Muscle of back (tissue), 13 donors: ENCODE results near the gene CNOT3. TPM values are rescaled to one million over a fixed set of nuclear protein-coding genes. Genes with fewer than 3 reads are reported as not detected.
"Not testable (repeated sequence)": the region's sequence is repeated elsewhere in the genome, so short reads cannot be mapped to it uniquely, and the experiment has no call there.

ENCODE experiments used
- DNase-seq, 3 donors: peaks; one replicate each; pipeline versions ENCODE4 v3.0.0 to v3.0.0-alpha.2; 2013
- long read RNA-seq, 9 donors: transcript quantifications; one replicate each; lab custom pipeline, GENCODE V29; 2026
- polyA plus RNA-seq, 10 donors: library from polyadenylated mRNA; unstranded; fragments of 120-200 nt; gene quantifications; one replicate each; pipeline ENCODE4 v1.2.1, GENCODE V29; 2013; ENCODE audit not compliant: insufficient read length in 10 of 10

CNOT3 gene
- 10 to 100 TPM; 30.0 to 46.6 (median 35.3) TPM for polyA plus RNA-seq
- long read RNA-seq, donor 1, full-length matches to known transcripts: 1 of 24 reads
- long read RNA-seq, donor 1, partial matches to known transcripts: 12 of 24 reads
- long read RNA-seq, donor 1, other reads (novel, unspliced or antisense): 11 of 24 reads
- long read RNA-seq, donor 2, partial matches to known transcripts: 0 of 1 reads
- long read RNA-seq, donor 2, other reads (novel, unspliced or antisense): 0 of 1 reads
- long read RNA-seq, donor 3: 0 reads
- long read RNA-seq, donor 4: 0 reads
- long read RNA-seq, donor 5, partial matches to known transcripts: 5 of 5 reads
- long read RNA-seq, donor 5, other reads (novel, unspliced or antisense): 0 of 5 reads
- long read RNA-seq, donor 6, partial matches to known transcripts: 5 of 5 reads
- long read RNA-seq, donor 6, other reads (novel, unspliced or antisense): 0 of 5 reads
- long read RNA-seq, donor 7, full-length matches to known transcripts: 5 of 5 reads
- long read RNA-seq, donor 7, partial matches to known transcripts: 0 of 5 reads
- long read RNA-seq, donor 7, other reads (novel, unspliced or antisense): 0 of 5 reads
- long read RNA-seq, donor 8, partial matches to known transcripts: 0 of 1 reads
- long read RNA-seq, donor 8, other reads (novel, unspliced or antisense): 0 of 1 reads
- long read RNA-seq, donor 9: 0 reads

DNA sequence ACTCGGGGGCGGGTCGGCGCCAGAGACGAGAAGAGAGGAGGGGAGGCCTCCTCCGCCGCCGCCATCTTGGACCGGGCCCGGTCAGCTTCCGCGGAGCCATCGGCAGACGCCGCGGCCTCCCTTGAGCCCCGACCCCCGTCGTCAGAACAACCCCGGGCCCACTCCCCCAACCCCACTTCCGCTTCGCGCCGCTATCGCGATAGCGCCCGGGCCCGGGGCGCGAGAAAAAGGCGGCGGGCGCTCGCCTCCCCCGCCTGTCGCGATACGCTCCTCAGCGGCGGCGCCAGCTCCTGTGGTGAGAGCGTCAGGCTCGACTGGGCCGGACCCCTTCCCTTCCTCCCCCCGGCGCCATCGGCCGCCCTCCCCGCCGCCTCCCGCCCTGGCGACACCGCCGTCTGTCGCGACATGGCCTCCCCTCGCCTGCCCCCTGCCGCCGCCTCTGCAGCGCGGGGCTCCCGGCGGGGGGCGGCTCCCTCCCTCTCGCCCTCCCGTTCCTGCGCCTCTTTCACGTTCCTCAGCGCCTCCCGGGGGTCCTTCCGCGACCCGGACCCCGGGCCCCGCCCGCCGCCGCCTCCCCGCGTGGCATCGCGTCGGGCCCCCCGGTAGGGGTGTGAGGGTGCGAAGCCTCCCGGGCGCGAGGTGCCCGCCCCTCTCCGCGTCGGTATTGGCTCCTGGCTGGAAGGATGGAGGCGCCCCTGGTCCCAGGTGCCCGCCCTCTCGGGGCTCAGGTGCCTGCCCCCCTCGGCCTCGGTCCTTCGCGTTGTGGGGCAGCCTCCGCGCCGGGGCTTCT is at the start of gene CNOT3:
Gene CNOT3, plus strand, starts transcription at position 64 of the 790 bp plus-strand sequence. CDS start 5,217 bp downstream, outside the sequence.
- peak in 1 of 3 donors; percentile 39 for DNase-seq

DNA sequence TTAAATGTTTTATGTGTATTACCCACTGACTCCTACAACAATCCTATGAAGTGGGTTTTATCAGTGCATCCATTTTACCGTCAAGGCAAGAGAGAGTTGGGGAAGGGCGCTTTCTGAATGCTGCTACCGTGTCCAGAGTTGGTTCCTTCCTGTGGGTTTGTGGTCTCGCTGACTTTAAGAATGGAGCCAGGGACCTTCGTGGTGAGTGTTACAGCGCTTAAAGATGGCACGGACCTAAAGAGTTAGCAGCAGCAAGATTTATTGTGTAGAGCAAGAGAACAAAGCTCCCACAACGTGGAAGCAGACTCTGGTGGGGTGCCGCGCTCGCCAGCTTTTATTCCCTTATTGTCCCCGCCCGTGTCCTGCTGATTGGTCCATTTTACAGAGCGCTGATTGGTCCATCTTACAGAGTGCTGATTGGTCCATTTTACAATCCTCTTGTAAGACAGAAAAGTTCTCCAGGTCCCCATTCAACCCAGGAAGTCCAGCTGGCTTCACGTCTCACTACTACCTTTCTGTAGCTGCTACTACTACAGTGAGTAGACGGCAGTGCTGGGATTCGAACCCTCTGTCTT is 43.0 kb upstream of the CNOT3 start:
- no peak for DNase-seq

DNA sequence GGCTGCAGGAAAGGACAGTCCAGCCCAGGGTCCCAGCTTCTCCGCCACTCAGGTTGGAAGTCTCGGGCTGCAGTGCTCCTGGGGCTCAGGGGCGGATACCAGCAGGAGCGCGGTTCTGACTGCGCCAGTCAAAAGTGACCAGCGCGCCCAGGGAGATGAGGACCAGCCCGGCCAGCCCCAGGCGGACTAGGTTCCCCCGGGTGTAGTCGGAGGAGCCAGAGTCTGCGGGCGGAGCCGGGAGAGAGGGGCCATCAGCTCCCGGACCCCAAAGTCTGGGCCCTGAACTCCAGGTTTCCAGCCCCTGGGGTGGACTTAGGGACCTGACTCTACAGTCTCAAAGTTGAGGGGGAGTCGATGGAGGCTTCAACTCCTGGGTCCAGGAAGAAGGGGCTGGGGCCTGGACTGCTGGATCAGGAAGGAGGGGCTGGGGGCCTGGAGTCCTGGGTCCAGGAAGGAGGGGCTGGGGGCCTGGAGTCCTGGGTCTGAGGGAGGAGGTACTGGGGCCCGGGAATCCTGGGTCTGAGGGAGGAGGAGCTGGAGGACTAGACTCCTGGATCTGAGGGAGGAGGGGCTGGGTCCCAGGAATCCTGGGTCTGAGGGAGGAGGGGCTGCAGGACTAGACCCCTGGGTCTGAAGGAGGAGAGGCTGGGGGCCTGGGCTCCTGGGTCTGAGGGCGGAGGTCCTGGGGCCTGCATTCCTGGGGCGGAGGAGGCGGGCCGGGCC is 42.3 kb upstream of the CNOT3 start:
- no peak for DNase-seq

DNA sequence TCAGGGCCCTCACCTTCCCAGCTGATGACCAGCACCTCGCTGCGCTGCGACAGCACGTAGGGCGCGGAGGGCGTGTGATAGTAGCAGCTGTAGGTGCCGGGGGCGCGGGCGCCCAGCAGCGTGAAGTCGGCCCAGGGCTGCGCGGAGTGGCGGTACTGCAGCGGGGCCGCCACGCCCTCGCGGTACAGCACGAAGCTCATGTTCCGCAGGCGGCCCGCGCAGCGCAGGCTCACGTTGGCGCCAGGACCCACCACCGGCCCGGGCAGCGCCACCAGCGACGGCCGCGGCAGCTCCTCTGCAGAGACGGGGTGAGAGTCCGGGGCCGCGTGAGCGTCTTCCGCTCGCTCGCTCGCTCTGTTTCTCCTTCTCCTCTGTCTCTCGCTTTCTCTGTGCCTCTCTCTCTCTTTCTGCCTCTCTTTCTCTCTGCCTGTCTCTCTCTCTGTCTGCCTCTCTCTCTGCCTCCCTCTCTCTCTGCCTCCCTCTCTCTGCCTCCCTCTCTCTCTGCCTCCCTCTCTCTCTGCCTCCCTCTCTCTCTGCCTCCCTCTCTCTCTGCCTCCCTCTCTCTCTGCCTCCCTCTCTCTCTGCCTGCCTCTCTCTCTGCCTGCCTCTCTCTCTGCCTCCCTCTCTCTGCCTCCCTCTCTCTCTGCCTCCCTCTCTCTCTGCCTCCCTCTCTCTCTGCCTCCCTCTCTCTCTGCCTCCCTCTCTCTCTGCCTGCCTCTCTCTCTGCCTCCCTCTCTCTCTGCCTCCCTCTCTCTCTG is 41.5 kb upstream of the CNOT3 start:
- DNase-seq: peak in 1 of 3 donors; percentile 55

DNA sequence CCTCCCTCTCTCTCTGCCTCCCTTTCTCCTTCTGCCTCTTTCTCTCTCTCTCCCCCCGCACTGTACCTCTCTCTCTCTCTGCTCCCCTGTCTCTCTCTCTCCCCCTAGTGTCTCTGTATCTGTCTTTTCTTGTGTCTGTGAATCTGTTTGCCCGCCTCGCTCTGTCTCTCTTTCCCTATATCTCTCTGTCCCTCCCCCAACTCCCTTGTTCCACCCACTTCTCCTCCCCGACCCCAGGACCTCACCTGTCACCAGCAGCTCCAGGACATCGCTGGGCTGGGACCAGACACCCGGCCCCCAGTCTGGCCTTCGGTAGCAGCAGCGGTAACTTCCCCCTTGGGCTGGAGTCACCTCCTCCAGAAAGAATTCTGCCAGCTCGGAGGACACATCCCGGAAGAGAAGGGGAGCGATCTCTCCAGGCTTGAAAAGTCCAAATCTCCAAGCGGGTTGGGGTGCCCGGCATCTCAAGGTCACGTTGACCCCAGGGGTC is 40.9 kb upstream of the CNOT3 start:
- peak in 1 of 3 donors; percentile 39 for DNase-seq

DNA sequence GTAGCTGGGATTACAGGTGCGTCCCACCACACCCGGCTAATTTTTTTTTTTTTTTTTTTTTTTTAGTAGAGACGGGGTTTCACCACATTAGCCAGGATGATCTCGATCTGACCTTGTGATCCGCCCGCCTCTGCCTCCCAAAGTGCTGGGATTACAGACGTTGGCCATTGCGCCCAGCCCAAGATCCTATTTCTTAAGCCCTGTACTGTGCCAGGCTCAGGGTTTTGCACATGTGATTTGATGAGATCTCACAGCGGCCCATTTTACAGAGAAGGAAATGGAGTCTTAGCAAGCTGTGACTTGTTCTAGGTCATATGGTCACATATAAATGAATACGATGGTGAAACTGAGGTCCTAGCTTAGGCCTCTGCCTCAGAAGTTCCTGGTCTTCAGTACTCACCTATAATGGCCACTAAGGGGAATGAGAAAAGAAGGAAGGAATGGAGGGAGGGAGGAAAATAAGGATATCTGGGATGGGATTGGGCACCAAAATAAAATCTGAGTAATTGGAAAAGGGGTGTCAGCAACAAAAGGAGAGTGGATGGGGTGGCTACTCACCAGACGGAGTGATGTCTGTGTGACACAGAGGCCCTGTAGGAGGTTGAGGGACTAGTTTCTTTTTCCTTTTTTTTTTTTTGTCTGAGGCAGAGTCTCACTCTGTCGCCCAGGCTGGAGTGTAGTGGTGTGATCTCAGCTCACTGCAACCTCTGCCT is 38.2 kb upstream of the CNOT3 start:
- DNase-seq: no peak

DNA sequence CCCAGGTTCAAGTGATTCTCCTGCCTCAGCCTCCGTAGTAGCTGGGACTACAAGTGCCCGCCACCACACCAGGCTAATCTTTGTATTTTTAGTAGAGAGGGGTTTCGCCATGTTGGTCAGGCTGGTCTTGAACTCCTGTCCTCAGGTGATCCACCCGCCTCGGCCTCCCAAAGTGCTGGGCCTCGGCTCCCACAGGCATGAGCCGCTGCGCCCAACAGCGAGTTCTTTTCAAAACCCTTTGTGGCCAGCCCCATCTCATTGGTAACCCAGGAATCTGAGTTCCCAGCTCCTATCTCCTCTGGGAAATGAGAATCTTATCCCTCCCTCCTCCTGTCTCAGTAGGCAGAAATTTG is 37.7 kb upstream of the CNOT3 start:
- DNase-seq: not testable (repeated sequence)

DNA sequence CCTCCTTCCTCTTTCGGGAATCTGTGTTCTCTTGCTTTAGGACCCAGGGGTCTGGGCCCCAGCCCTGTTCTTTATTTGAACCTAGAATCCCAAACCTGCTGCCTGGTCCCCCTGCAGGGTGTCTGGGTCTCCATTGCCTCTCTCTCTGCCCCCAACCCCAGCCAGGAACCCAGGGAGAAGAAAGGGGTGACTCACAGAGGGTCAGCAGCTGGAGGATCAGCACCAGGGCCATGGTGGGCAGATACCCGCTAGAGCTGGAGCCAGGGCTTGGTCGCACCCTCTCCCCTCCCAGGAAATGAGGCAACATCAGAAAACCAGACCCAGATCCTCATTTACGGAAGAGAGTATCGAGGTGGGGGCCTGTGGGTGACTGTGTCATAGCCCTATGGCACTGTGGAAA is 37.0 kb upstream of the CNOT3 start, which contains the start of gene OSCAR:
Gene OSCAR, minus strand, starts transcription at position 243 of the 400 bp plus-strand sequence. Its CDS starts 11 bp downstream, at position 232.
- peak in 1 of 3 donors; percentile 34 for DNase-seq

DNA sequence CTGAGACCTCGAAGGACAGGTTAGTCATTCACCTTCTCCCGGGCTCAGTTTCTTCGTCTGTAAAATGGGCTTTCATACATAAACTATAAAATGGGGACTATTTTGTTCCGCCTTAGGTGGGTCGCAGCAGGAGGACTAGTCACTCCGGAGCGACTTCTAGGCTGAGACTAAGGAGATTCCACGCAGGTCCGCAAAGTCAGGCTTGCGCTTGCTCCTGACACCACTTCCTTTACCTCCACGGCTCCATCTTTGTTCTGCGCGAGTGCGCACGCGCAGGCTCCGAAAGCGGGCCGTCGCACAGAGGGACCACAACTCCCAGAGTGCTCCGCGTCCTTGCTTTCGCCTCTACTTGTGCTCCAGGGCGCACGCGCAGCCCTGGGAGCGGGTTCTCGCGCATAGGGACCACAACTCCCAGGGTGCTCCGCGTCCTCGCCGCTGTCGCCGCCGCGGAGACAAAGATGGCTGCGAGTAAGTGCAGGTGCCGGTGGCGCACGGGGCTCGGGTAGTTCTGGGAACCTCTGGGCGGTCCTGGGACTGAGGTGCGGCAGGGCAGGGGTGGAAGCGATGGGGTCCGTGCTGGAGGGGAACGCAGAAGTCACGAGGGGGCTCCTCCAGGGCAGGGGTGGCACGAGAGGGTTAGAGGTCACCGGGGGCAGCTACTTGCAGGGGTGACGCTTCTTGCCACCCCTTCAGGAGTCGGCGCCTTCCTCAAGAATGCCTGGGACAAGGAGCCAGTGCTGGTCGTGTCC is 35.0 kb upstream of the CNOT3 start, which contains the start of gene NDUFA3:
Gene NDUFA3, plus strand, starts transcription at position 435 of the 749 bp plus-strand sequence. Its CDS starts 24 bp downstream, at position 459.
- DNase-seq: peak; percentile 99 to 100 (median 100)

DNA sequence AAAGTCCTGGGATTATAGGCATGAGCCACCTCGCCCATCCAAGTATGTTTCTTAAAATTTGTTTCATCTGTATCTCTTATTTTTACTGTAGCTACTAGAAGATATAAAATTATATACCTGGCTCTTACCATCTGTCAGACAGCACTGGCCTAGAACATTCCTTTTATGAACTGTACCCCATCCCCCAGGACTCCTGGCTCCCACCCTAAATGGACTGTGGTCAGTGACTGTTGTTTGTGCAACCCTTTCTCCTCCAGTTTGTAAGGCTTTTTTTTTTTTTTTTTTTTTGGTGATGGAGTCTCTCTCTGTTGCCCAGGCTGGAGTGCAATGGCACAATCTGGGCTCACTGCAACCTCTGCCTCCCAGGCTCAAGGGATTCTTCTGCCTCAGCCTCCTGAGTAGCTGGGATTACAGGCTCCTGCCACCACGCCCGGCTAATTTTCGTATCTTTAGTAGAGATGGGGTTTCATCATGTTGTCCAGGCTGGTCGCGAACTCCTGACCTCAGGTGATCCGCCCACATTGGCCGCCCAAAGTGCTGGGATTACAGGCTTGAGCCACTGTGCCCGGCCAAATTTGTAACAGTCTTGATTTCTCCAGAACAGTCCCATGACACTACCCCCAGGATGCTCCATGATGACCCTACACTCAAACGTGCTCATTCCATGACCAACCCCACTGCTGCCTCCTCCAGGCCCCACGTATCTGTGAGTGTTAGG is 32.4 kb upstream of the CNOT3 start:
- no peak for DNase-seq

DNA sequence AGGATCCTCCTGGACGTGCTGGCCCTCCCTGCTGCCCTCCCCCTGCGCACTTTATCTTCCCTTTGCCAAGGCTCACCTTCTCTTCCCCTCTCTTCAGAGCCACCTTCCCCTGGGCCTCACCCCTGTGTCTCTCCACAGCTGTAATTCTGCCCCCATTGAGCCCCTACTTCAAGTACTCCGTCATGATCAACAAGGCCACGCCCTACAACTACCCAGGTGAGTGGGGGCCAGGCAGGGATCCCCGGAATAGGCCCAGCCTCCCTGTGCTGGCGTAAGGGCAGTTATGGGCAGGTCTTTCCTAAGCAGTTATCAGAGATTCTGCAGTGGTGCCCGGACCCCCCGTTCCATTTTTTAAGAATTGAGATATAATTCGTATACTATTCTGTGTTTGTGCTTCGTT is 31.8 kb upstream of the CNOT3 start:
- DNase-seq: no peak

DNA sequence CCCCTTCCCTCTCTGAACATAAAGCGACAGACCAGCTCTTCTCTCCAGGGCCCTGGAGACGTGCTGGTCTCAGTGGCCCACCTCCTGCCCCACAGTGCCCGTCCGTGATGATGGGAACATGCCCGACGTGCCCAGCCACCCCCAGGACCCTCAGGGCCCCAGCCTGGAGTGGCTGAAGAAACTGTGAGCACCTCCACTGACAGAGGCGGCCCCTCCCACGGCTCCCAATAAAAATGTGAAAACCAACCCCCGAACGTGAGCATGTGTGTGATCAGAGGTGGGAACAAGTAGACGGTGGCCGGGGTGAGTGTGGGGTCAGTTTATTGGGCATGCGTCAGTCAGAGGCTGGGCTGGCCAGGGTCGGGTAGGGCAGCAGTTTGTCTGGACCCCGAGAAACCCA is 30.8 kb upstream of the CNOT3 start:
- no peak for DNase-seq

DNA sequence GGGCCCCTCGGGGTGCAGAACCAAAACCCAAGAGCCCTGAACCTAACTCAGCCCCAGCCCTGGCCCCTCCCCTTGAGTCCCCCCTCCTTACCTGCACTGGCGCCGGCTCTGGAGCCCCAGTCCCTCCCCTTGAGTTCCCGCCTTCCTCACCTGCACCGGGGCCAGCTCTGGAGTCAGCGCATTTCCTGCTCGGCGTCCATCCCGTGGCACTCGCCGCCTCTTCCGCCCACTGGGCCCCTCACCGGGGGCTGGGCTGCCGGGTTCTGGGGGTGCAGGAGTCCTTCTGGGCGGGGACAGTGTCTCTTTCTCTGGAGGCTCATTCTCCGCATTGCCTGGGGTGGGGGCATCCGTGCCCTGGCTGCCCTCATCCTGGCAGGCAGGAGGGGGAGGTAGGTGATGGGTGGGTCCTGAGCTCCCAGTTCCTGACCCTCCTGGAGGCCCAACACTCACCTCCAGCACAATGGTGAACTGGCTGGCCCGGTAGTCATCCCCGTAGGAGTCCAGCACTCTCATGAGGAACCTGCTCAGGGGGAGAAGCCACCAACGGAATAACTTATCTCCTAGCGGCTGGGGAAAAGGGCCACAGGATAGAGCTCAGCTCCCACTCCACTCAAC is 29.6 kb upstream of the CNOT3 start:
- no peak for DNase-seq

DNA sequence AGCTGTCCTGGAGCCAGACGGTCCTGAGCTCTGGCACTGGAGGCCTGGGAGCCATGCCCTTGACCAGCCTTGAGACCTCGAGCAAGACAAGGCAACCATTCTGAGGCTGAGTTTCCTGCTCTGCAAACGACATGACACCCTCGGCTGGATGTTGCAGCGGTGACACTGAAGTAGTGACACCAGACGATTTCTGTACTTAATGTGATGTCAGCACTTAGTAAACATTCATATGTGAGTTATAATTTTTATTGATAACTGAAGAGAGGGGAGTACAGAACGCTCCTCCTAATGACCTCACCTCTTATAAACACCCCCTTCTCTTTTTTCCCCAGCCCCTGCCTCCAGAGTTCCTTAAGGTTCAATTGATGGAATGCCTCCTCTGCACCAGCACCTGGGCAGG is 29.1 kb upstream of the CNOT3 start:
- no peak for DNase-seq

DNA sequence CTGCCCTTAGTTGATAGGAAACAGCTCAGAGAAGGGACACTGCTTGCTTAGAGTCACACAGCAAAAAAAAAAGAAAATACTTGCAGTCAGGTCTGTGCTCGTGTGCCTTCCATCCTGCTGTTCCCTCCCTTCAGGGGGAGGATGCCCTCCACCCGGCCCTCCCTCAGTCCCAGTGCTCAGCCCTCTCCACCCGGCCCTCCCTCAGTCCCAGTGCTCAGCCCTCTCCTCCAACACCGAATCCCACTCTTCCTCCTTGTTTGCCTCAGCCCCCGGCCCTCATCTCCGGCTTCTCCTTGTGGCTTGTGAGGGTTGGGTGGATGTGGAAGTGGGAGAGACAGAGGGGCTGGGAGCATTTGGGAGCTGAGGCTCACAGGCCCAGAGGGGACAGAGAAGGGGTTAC is 27.9 kb upstream of the CNOT3 start:
- no peak for DNase-seq

DNA sequence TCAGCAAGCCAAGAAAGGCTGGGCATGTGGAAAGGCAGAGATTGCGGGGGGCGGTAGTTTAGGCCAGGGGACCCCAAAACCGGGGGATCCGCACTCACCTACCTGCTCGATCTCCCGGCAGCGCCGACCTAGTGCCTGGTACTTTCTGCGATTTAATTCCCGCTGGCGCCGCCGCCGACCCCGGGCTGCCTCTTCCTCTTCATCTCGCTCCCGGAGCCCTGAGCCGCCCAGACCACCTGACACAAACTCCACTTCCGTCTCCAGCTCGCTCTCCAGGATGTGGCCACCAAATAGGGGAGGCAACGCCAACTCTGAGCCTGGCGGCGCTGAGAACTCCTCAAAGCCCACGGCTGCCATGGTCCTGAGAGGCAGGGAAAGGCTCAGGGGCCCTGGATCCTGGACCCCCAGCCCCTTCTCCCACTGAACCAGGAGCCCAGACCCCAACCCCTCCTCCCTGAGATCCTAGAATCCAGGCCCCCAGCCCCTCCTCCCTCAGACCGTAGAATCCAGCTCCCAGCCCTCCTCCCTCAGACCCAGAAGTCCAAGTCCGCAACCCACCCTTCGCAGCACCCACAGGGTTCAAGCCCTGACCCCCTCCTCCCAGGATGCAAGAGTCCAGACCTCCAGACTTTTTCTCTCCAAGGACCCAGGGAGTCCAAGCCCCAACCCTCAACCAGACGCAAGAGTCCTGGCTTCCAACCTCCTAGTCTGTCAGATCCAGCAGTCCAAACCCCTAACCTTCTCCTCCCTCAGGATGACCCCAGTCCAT is 23.0 kb upstream of the CNOT3 start:
- peak in 1 of 3 donors; percentile 29 for DNase-seq
